ENCODE measurements around the gene CCDC142. TPM values are rescaled to one million over a fixed set of nuclear protein-coding genes. Genes with fewer than 3 reads are reported as not detected.

Gene CCDC142
- total and polyA plus RNA-seq, 4 donors, result 5.1 to 28.3 (median 10.8) TPM

GRCh38 chr2:74501335-74502071, 18.7 kb upstream of the CCDC142 start:
- peaks cover 0 to 6% (median 4%) of the 10 kb centered on the region in 4 donors for H3K36me3 ChIP-seq (ENCODE audit: control insufficient read depth in 4 of 4, insufficient read depth in 3 of 4, low read depth in 1 of 4, low read length in 3 of 4)
- TF ChIP-seq GABPA (IDR thresholded peaks at IDR 0.05 in 1 of 2, conservative IDR thresholded peaks at IDR 0.05 in 1 of 2), result no peak
- TF ChIP-seq FOXA1 (IDR thresholded peaks at IDR 0.05), result no peak
- peak; percentile 93 for TF ChIP-seq REST (IDR thresholded peaks at IDR 0.05)
- no peak for TF ChIP-seq ATF3 (IDR thresholded peaks at IDR 0.05)
- no peak for TF ChIP-seq TAF1 (conservative IDR thresholded peaks at IDR 0.05)
- H3K9ac ChIP-seq (ENCODE audit: low read depth in 1 of 2, low read length in 2 of 2), result no peak overlapping the region
- WGBS, result 48% methylated on average over 18 of the region's 18 CpGs
- no peaks in the 10 kb centered on the region for H3K27me3 ChIP-seq (ENCODE audit: control insufficient read depth in 4 of 4, insufficient read depth in 4 of 4, low read length in 3 of 4)
- no peak for DNase-seq (ENCODE audit: low spot score)
- peak overlapping the region in 2 of 3 donors; percentile 76 to 97 for H3K4me3 ChIP-seq (ENCODE audit: low read depth in 1 of 3, low read length in 3 of 3)
- no peaks in the 10 kb centered on the region for H3K9me3 ChIP-seq (ENCODE audit: control insufficient read depth in 4 of 4, low read length in 3 of 4)
- peak overlapping the region in 1 of 2 donors; percentile 93 for H3K27ac ChIP-seq (ENCODE audit: low read depth in 1 of 2, low read length in 2 of 2)
- peaks cover 24 to 87% (median 72%) of the 10 kb centered on the region in 4 donors for H3K4me1 ChIP-seq (ENCODE audit: control insufficient read depth in 4 of 4, insufficient read depth in 4 of 4, low read length in 3 of 4)

GRCh38 chr2:74500578-74500946, 17.8 kb upstream of the CCDC142 start:
- no peak overlapping the region for H3K9ac ChIP-seq (ENCODE audit: low read depth in 1 of 2, low read length in 2 of 2)
- no peaks in the 10 kb centered on the region for H3K27me3 ChIP-seq (ENCODE audit: control insufficient read depth in 4 of 4, insufficient read depth in 4 of 4, low read length in 3 of 4)
- peaks cover 22 to 84% (median 69%) of the 10 kb centered on the region in 4 donors for H3K4me1 ChIP-seq (ENCODE audit: control insufficient read depth in 4 of 4, insufficient read depth in 4 of 4, low read length in 3 of 4)
- DNase-seq (ENCODE audit: low spot score), result no peak
- TF ChIP-seq RAD21 (IDR thresholded peaks at IDR 0.05), result no peak
- no peak for TF ChIP-seq SP1 (IDR thresholded peaks at IDR 0.05)
- TF ChIP-seq ATF3 (IDR thresholded peaks at IDR 0.05), result no peak
- no peak for TF ChIP-seq ZBTB33 (IDR thresholded peaks at IDR 0.05)
- no peak for TF ChIP-seq EGR1 (IDR thresholded peaks at IDR 0.05; ENCODE audit: low read depth in 2 of 2)
- TF ChIP-seq MAX (IDR thresholded peaks at IDR 0.05), result no peak
- no peak for TF ChIP-seq FOXA1 (IDR thresholded peaks at IDR 0.05)
- no peak for TF ChIP-seq NR2F2 (IDR thresholded peaks at IDR 0.05)
- no peak for TF ChIP-seq HNF4G (IDR thresholded peaks at IDR 0.05)
- TF ChIP-seq FOXA2 (IDR thresholded peaks at IDR 0.05), result no peak
- TF ChIP-seq GABPA (IDR thresholded peaks at IDR 0.05 in 1 of 2, conservative IDR thresholded peaks at IDR 0.05 in 1 of 2), result no peak
- peaks cover 0 to 5% (median under 1%) of the 10 kb centered on the region in 4 donors for H3K36me3 ChIP-seq (ENCODE audit: control insufficient read depth in 4 of 4, insufficient read depth in 3 of 4, low read depth in 1 of 4, low read length in 3 of 4)
- H3K4me3 ChIP-seq (ENCODE audit: low read depth in 1 of 3, low read length in 3 of 3), result no peak overlapping the region
- H3K9me3 ChIP-seq (ENCODE audit: control insufficient read depth in 4 of 4, low read length in 3 of 4), result no peaks in the 10 kb centered on the region
- no peak overlapping the region for H3K27ac ChIP-seq (ENCODE audit: low read depth in 1 of 2, low read length in 2 of 2)

Data from liver (tissue), 9 donors.